ENCODE data around the gene SCGB1D1.

DNA sequence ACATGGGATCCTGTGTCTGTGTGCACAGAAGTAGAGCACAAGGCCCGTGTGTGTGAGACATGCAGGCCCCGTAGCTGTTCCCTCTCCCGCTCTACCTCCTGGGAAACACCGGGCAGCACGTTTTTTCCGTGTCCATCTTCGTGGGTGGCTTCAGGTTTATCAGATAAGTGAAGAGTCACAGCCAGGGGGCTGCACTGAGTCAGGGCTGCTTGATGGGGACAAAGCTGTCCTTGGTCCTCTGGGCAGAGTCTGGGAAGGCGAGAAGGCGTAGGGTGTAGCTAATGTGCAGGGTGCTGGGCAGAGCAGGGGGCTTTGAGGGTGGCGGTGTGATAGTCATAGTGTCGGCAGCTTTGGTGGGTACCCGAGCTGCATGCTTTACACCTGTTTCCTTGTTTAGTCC lies 42.5 kb upstream of the SCGB1D1 start:
- no peak for TF ChIP-seq ZSCAN4 (tag by site-specific recombination; IDR thresholded peaks at IDR 0.05)
- TF ChIP-seq, protein P1, sequence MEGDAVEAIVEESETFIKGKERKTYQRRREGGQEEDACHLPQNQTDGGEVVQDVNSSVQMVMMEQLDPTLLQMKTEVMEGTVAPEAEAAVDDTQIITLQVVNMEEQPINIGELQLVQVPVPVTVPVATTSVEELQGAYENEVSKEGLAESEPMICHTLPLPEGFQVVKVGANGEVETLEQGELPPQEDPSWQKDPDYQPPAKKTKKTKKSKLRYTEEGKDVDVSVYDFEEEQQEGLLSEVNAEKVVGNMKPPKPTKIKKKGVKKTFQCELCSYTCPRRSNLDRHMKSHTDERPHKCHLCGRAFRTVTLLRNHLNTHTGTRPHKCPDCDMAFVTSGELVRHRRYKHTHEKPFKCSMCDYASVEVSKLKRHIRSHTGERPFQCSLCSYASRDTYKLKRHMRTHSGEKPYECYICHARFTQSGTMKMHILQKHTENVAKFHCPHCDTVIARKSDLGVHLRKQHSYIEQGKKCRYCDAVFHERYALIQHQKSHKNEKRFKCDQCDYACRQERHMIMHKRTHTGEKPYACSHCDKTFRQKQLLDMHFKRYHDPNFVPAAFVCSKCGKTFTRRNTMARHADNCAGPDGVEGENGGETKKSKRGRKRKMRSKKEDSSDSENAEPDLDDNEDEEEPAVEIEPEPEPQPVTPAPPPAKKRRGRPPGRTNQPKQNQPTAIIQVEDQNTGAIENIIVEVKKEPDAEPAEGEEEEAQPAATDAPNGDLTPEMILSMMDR (tag by site-specific recombination; IDR thresholded peaks at IDR 0.05) = no peak
- TF ChIP-seq, protein P2, sequence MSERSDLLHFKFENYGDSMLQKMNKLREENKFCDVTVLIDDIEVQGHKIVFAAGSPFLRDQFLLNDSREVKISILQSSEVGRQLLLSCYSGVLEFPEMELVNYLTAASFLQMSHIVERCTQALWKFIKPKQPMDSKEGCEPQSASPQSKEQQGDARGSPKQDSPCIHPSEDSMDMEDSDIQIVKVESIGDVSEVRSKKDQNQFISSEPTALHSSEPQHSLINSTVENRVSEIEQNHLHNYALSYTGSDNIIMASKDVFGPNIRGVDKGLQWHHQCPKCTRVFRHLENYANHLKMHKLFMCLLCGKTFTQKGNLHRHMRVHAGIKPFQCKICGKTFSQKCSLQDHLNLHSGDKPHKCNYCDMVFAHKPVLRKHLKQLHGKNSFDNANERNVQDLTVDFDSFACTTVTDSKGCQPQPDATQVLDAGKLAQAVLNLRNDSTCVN (tag by site-specific recombination; optimal IDR thresholded peaks at IDR 0.05) = no peak
- TF ChIP-seq ZNF292 (tag by site-specific recombination; IDR thresholded peaks at IDR 0.05; ENCODE audit: borderline replicate concordance, low read depth) = no peak
- TF ChIP-seq ZNF274 (IDR thresholded peaks at IDR 0.05; ENCODE audit: low read length) = no peak
- no peak for TF ChIP-seq ZNF274 (tag by site-specific recombination; IDR thresholded peaks at IDR 0.05; ENCODE audit: borderline replicate concordance)
- TF ChIP-seq ZNF664 (tag by site-specific recombination; IDR thresholded peaks at IDR 0.05) = no peak
- no peak for TF ChIP-seq ZNF76 (tag by site-specific recombination; IDR thresholded peaks at IDR 0.05; ENCODE audit: borderline replicate concordance, low read depth)
- TF ChIP-seq, protein P3, sequence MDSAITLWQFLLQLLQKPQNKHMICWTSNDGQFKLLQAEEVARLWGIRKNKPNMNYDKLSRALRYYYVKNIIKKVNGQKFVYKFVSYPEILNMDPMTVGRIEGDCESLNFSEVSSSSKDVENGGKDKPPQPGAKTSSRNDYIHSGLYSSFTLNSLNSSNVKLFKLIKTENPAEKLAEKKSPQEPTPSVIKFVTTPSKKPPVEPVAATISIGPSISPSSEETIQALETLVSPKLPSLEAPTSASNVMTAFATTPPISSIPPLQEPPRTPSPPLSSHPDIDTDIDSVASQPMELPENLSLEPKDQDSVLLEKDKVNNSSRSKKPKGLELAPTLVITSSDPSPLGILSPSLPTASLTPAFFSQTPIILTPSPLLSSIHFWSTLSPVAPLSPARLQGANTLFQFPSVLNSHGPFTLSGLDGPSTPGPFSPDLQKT (IDR thresholded peaks at IDR 0.05; ENCODE audit: borderline replicate concordance, low read depth, low read length) = no peak
- TF ChIP-seq ZNF610 (tag by site-specific recombination; IDR thresholded peaks at IDR 0.05; ENCODE audit: borderline replicate concordance) = no peak
- TF ChIP-seq SP2 (tag by site-specific recombination; IDR thresholded peaks at IDR 0.05) = no peak
- no peak for TF ChIP-seq PBX3 (CRISPR knock-in tag; IDR thresholded peaks at IDR 0.05)
- no peak for TF ChIP-seq ZNF394 (tag by site-specific recombination; IDR thresholded peaks at IDR 0.05; ENCODE audit: borderline replicate concordance)
- no peak for TF ChIP-seq ZNF174 (tag by site-specific recombination; IDR thresholded peaks at IDR 0.05)

Data from HEK293 (cell line).